Measurements from ENCODE around the gene PCBP3.

DNA sequence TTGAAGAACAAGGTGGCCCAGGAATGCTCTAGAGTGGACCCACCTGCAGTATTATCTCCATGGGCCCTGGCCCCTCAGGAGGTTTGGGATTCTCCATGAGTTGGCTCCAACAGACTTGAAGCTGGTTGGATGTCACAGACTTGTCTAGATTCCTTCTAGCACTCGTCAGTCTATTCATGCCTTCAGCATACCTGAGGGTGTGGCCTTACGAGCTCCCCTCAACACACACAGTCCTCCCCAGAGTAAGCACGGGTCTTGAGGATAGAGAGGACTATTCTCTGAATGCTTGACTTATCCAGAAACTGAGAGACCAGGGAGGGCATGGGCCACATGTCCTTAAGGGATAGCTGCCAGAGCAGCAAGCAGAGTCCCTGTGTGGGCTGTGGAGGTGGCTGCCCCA, 292.1 kb downstream of the PCBP3 start:
- TF ChIP-seq, protein P1, sequence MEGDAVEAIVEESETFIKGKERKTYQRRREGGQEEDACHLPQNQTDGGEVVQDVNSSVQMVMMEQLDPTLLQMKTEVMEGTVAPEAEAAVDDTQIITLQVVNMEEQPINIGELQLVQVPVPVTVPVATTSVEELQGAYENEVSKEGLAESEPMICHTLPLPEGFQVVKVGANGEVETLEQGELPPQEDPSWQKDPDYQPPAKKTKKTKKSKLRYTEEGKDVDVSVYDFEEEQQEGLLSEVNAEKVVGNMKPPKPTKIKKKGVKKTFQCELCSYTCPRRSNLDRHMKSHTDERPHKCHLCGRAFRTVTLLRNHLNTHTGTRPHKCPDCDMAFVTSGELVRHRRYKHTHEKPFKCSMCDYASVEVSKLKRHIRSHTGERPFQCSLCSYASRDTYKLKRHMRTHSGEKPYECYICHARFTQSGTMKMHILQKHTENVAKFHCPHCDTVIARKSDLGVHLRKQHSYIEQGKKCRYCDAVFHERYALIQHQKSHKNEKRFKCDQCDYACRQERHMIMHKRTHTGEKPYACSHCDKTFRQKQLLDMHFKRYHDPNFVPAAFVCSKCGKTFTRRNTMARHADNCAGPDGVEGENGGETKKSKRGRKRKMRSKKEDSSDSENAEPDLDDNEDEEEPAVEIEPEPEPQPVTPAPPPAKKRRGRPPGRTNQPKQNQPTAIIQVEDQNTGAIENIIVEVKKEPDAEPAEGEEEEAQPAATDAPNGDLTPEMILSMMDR (IDR thresholded peaks at IDR 0.05 in 2 of 3, conservative IDR thresholded peaks at IDR 0.05 in 1 of 3; ENCODE audit: control insufficient read depth in 2 of 3, extremely low read depth in 1 of 3, insufficient read depth in 1 of 3, low read depth in 3 of 3, low read length in 3 of 3) = no peak
- TF ChIP-seq, protein P2, sequence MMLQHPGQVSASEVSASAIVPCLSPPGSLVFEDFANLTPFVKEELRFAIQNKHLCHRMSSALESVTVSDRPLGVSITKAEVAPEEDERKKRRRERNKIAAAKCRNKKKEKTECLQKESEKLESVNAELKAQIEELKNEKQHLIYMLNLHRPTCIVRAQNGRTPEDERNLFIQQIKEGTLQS (IDR thresholded peaks at IDR 0.05; ENCODE audit: borderline replicate concordance, extremely low read depth, low read depth, low read length) = no peak
- TF ChIP-seq, protein P3, sequence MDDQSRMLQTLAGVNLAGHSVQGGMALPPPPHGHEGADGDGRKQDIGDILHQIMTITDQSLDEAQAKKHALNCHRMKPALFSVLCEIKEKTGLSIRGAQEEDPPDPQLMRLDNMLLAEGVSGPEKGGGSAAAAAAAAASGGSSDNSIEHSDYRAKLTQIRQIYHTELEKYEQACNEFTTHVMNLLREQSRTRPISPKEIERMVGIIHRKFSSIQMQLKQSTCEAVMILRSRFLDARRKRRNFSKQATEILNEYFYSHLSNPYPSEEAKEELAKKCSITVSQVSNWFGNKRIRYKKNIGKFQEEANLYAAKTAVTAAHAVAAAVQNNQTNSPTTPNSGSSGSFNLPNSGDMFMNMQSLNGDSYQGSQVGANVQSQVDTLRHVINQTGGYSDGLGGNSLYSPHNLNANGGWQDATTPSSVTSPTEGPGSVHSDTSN (IDR thresholded peaks at IDR 0.05; ENCODE audit: insufficient replicate concordance, low read depth, low read length) = no peak
- TF ChIP-seq BHLHE40 (IDR thresholded peaks at IDR 0.05; ENCODE audit: borderline replicate concordance in 1 of 2, low read depth in 2 of 2, low read length in 1 of 2) (no peak), NR2C1 (IDR thresholded peaks at IDR 0.05) (no peak), ETV6 (conservative IDR thresholded peaks at IDR 0.05 in 1 of 2, IDR thresholded peaks at IDR 0.05 in 1 of 2; ENCODE audit: borderline replicate concordance in 1 of 2, low read depth in 1 of 2) (no peak), POLR2A (IDR thresholded peaks at IDR 0.05; ENCODE audit: low read depth, low read length) (no peak), JUNB (IDR thresholded peaks at IDR 0.05) (no peak)

Data from GM12878 (cell line).